ENCODE results near the gene ACTL9.

DNA sequence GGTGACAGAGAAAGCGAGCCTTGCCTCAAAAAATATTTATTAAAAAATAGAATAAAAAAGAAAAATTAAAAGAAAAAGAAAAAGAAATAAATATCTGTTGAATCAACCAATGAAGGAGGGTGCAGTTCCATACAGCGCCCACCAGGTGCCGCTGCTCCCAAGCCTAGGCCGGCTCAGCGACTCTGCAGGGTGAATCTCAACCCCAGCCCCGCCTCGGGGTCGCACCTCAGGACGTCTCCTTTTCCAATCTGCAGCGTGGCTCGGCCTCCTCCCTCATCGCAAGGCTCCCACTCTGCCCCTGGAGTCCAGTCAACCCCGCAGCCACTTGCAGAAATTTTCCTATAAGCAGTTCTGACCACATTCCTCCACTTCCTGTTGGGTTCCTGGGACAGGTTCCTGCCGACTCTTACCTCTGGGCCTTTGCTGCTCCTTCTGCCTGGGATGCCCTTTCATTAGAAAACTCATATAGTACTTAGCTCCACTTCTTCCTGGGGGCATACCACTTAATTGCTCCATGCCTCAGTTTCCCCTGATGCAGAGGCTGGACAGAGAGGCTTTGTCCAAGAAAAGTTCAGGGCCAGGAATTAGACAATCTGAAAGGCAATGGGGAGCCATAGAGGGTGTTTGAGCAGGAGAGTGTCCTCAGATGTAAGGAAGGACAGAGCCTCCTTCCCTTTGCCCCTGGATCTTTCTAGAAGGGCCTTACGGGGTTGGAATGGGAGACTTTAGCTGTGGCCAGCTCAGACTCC is 43.8 kb downstream of the ACTL9 start:
- TF ChIP-seq, protein P1, sequence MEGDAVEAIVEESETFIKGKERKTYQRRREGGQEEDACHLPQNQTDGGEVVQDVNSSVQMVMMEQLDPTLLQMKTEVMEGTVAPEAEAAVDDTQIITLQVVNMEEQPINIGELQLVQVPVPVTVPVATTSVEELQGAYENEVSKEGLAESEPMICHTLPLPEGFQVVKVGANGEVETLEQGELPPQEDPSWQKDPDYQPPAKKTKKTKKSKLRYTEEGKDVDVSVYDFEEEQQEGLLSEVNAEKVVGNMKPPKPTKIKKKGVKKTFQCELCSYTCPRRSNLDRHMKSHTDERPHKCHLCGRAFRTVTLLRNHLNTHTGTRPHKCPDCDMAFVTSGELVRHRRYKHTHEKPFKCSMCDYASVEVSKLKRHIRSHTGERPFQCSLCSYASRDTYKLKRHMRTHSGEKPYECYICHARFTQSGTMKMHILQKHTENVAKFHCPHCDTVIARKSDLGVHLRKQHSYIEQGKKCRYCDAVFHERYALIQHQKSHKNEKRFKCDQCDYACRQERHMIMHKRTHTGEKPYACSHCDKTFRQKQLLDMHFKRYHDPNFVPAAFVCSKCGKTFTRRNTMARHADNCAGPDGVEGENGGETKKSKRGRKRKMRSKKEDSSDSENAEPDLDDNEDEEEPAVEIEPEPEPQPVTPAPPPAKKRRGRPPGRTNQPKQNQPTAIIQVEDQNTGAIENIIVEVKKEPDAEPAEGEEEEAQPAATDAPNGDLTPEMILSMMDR (conservative IDR thresholded peaks at IDR 0.05; ENCODE audit: low read length) = peak; percentile 79
- TF ChIP-seq EZH2phosphoT487 (IDR thresholded peaks at IDR 0.05; ENCODE audit: borderline replicate concordance) = no peak

Data from Loucy (cell line).